Breast epithelium (tissue), 4 donors: ENCODE data around the gene OR8K1. TPM values are rescaled to one million over a fixed set of nuclear protein-coding genes. Genes with fewer than 3 reads are reported as not detected.

ENCODE experiments used
- DNase-seq, 2 donors: peaks; one replicate each; pipeline ENCODE4 v3.0.0-alpha.2; 2019; ENCODE audit warnings: low spot score in 2 of 2
- H3K27ac ChIP-seq, 2 donors: fragments of 200-600 bp; sonication (generic) in 1 of 2; one replicate each; pipeline ENCODE4 v1.5.1; 2016 to 2019; ENCODE audit warnings: mild to moderate bottlenecking in 1 of 2
- H3K27me3 ChIP-seq, 2 donors: fragments of 200-600 bp; sonication (generic) in 1 of 2; one replicate each; pipeline versions ENCODE4 v1.5.1 to v1.6.0; 2017 to 2019; ENCODE audit warnings: control low read depth in 1 of 2, mild to moderate bottlenecking in 1 of 2
- H3K36me3 ChIP-seq: fragments of 200-600 bp; one replicate; pipeline ENCODE4 v1.5.1; 2019
- H3K4me1 ChIP-seq, 2 donors: fragments of 200-600 bp; sonication (generic); one replicate each; pipeline ENCODE4 v1.5.1; 2016 to 2019; ENCODE audit warnings: control low read depth in 1 of 2
- H3K4me3 ChIP-seq, 3 donors: fragments of 200-600 bp; sonication (generic); 1 replicate in 2 of 3; 2 replicates in 1 of 3; pipeline ENCODE4 v1.5.1; 2016 to 2019; ENCODE audit warnings: mild to moderate bottlenecking in 3 of 3, moderate library complexity in 2 of 3
- H3K9me3 ChIP-seq, 2 donors: fragments of 200-600 bp; sonication (generic) in 1 of 2; one replicate each; pipeline ENCODE4 v1.5.1; 2016 to 2019; ENCODE audit warnings: control low read depth in 1 of 2
- POLR2A ChIP-seq: fragments of 450-650 bp; IDR thresholded peaks from one replicate; pipeline ENCODE4 v1.6.1; 2016; ENCODE audit warnings: antibody characterized with exemption, mild to moderate bottlenecking, moderate library complexity
- POLR2AphosphoS5 ChIP-seq, 3 donors: sonication (generic); formaldehyde crosslinking; IDR thresholded peaks; one replicate each; pipeline ENCODE4 v1.6.1; 2017; ENCODE audit warnings: antibody characterized with exemption in 3 of 3
- intact Hi-C: fragments of 100-400 bp; cut with DNase I; formaldehyde crosslinking; loops from one replicate; pipeline ENCODE4 v1.15.1; 2023; ENCODE audit warnings: low total_unique reads
- total RNA-seq, 3 donors: library from RNA; depleted of rRNA; stranded (reverse); fragments of >200 nt; gene quantifications; one replicate each; pipeline ENCODE4 v1.1.0, GENCODE V29; 2016
- TF ChIP-seq, protein P1 (sequence below), 3 donors: fragments of 450-650 bp; IDR thresholded peaks; one replicate each; pipeline ENCODE4 v1.5.1; 2016 to 2017; ENCODE audit warnings: antibody characterized with exemption in 3 of 3, mild to moderate bottlenecking in 3 of 3, moderate library complexity in 3 of 3

Gene OR8K1
- total RNA-seq, 3 donors from 2014 or later = not detected

DNA sequence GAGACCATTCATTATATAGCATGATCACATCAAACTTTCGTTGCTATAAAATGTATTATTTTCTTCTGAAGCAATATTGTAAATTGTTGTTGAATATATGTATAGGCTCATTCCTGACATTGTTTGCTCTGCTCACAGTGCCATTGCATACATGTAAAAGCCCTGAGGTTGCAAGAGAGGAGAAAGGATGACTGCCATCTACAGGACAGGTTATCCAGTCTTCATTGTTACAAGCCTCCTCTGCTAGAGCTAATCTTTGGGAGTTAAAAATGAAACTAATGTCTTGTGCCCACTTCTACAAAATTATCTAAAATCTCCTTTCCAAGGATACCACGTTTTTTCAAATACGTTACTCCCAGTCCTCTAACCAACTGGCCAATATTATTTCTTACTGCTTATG is 50.2 kb downstream of the OR8K1 start:
- no peak for TF ChIP-seq POLR2A
- TF ChIP-seq, protein P1, sequence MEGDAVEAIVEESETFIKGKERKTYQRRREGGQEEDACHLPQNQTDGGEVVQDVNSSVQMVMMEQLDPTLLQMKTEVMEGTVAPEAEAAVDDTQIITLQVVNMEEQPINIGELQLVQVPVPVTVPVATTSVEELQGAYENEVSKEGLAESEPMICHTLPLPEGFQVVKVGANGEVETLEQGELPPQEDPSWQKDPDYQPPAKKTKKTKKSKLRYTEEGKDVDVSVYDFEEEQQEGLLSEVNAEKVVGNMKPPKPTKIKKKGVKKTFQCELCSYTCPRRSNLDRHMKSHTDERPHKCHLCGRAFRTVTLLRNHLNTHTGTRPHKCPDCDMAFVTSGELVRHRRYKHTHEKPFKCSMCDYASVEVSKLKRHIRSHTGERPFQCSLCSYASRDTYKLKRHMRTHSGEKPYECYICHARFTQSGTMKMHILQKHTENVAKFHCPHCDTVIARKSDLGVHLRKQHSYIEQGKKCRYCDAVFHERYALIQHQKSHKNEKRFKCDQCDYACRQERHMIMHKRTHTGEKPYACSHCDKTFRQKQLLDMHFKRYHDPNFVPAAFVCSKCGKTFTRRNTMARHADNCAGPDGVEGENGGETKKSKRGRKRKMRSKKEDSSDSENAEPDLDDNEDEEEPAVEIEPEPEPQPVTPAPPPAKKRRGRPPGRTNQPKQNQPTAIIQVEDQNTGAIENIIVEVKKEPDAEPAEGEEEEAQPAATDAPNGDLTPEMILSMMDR (IDR thresholded peaks at IDR 0.05) = no peak
- no peak for TF ChIP-seq POLR2AphosphoS5 (IDR thresholded peaks at IDR 0.05)
- no peaks in the 10 kb centered on the region for H3K36me3 ChIP-seq
- peaks cover 0 to 4% of the 10 kb centered on the region in 2 donors for H3K9me3 ChIP-seq
- H3K4me3 ChIP-seq = no peak overlapping the region
- intact Hi-C loops = no loop called here
- no peaks in the 10 kb centered on the region for H3K4me1 ChIP-seq
- no peaks in the 10 kb centered on the region for H3K27me3 ChIP-seq
- DNase-seq = no peak
- no peak overlapping the region for H3K27ac ChIP-seq

Other genes starting within 250 kb of the OR8K1 start
- gene OR8H2, start 242.4 kb upstream of the OR8K1 start, total RNA-seq = not detected
- not detected for gene OR8H3, start 223.7 kb upstream of the OR8K1 start, total RNA-seq
- not detected for gene OR8J3, start 205.8 kb upstream of the OR8K1 start, total RNA-seq
- gene OR8K5, start 185.7 kb upstream of the OR8K1 start, total RNA-seq = not detected
- not detected for gene OR5J2, start 169.4 kb upstream of the OR8K1 start, total RNA-seq
- not detected for gene OR5T2, start 111.8 kb upstream of the OR8K1 start, total RNA-seq
- gene OR5T3, start 93.8 kb upstream of the OR8K1 start, total RNA-seq = not detected
- not detected for gene OR5T1, start 71.9 kb upstream of the OR8K1 start, total RNA-seq
- gene OR8H1, start 53.8 kb upstream of the OR8K1 start, total RNA-seq = not detected
- not detected for gene OR8K3, start 30.9 kb upstream of the OR8K1 start, total RNA-seq
- gene OR8J1, start 8.3 kb downstream of the OR8K1 start, total RNA-seq = not detected
- gene OR8U1, start 29.6 kb downstream of the OR8K1 start, total RNA-seq = not detected
- gene OR5AL1, start 66.7 kb downstream of the OR8K1 start, total RNA-seq = not detected
- gene OR5M3, start 127.3 kb downstream of the OR8K1 start, total RNA-seq = not detected
- not detected for gene OR5M8, start 145.3 kb downstream of the OR8K1 start, total RNA-seq
- gene OR5M11, start 197.2 kb downstream of the OR8K1 start, total RNA-seq = not detected
- gene OR5M10, start 231.7 kb downstream of the OR8K1 start, total RNA-seq = not detected